GM21381 (cell line): ENCODE data around the gene SLC2A14.
"Not testable (repeated sequence)": the region's sequence is repeated elsewhere in the genome, so short reads cannot be mapped to it uniquely, and the experiment has no call there.

ENCODE experiments used
- ATAC-seq: cut with Tn5 transposase; IDR thresholded peaks from one replicate; pipeline ENCODE4 v1.9.1; 2021; ENCODE audit warnings: mild to moderate bottlenecking, moderate library complexity; ENCODE audit not compliant: unreplicated experiment

The SLC2A14 gene

DNA sequence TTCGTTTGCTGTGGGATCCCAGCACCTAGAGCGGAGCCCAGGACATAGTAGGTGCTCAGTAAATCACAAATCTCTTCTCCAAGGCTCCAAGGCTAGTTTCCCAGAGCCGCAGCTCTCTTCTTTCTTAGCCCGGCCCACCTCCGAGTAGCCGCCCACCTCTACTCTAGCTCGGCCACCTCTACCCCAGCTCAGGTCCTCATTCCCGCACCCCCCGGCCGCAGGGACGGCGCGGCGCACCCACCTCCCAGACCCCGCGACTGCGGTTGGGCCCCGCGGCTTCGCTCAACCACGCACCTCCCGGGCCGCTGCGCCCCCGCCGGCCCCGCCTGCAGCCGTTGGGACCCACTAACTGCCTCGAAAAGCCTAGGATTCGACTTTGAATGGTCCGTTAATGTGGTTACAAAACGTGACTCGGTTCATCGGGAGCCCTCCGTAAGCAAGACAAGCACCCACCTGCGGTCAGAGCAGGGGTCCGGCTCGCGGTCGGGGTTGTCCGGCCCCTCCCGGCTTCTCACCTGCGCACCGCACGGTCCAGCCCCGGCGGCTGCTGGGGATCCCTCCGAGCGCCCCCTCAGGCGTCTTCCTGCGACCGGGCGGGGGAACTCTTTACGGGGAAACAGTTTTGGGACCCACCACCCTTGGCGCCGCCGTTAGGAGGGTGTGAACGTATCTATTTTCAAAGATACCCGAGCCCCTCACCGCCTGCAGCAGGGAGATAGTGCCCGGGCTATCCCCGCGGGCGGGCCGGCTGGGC is at the start of gene SLC2A14:
Gene SLC2A14 (minus strand): TSS at position 350 of the 754 bp plus-strand sequence. CDS start 3,035 bp downstream, outside the sequence.
- no peak for ATAC-seq

DNA sequence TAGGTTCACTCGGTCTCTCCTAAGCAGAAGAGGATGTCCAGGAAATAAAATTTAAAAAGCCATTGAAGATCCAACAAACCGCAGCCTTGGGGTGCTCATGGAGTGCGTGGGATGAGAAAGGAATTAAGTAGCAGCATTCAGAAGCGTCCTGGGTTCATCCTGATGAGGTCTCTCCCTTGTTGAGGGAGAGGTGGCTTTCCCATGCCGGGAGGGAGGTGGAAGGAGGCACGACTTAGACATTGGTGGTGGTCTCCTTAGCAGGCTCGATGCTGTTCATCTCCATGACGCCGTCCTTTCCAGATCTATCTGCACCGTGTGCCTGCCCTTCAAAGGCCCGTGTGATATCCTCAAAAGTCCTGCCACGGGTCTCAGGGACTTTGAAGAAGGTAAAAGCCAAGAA is 48.5 kb upstream of the SLC2A14 start:
- ATAC-seq = not testable (repeated sequence)

GRCh38 chr12:7918268-7918590 is 45.5 kb upstream of the SLC2A14 start:
- not testable (repeated sequence) for ATAC-seq

DNA sequence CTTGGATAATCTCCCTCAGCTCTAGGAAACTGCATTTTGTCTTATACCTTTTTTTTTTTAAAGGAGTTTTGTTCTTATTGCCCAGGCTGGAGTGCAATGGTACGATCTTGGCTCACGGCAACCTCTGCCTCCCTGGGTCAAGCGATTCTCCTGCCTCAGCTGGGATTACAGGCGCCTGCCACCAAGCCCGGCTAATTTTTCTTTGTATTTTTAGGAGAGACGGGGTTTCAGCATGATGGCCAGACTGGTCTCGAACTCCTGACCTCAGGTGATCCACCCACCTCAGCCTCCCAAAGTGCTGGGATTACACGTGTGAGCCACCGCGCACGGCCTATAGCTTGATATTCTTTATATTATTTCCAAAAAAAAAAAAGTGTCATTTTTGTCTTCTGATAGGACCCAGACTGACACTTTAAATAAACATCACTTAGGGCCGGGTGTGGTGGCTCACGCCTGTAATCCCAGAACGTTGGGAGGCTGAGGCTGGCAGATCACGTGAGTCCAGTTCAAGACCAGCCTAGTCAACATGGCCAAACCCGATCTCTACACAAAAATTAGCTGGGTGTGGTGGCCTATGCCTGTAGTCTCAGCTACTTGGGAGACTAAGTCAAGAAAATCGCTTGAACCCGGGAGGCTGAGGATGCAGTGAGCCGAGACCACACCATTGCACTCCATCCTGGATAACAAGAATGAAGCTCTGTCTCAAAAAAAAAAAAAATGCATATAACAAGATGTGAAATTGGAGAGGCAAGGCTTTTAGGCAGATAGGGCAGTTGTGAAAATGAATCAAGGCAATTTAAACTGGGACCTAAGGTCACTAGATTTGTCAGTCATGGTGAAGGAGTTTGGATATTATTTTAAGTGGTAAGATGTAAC is 44.9 kb upstream of the SLC2A14 start:
- no peak for ATAC-seq

DNA sequence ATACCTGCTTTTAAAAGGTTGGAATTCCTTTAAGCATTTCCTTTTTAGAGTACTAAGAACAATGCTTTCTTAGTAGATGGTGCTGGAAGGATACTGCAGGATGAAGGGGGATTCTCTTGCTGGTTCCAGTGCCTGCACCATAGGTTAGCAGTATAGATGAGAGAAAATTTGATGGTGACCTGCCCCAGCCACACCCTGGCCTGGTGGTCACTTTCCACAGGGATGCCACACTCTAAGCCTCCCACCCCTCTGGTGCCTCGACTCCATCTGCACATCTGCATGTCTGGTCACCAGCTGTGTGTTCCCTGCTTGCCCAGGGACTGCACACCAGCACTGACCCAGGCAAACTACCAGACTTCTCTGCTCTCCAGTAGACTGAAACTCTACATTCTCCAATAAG is 44.2 kb upstream of the SLC2A14 start:
- no peak for ATAC-seq

DNA sequence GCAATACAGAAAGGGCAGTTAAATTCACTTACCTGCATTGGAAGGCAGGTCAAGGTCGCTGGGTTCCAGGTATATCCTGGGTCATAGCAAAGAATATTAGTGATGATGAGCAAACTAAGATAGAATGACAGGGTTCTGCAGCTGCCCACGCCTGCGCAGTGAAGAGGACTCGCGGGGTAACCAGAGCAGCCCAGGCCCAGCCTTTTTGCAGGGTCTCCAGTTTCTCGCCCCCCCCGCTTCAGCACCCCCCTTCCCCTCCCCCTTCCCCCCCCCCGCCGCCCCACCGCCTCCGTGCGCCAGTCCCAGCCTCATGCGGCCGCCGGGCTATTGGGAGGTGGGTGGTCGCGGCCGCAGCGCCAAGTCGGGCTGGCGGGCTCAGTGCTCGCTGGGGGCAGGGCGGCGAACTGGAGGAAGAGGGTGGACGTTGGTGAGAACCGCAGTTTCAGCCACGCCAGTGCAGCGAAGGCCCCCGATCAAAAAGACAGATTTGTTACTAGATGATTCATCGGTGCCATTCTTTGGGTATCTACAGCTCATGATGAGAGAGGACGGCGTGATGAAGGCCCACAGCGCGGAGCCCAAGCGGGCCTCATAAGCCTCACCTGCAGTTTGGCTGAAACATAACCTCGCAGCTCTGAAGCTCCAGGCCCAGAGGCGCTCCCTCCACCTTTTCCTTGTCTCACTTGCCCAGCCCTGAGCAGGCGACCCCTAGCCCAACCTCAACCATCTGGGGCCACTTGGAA is 43.1 kb upstream of the SLC2A14 start:
- no peak for ATAC-seq

- not testable (repeated sequence) for ATAC-seq
These were observed 37.4 kb upstream of the SLC2A14 start for GRCh38 chr12:7910106-7910505.

- ATAC-seq = no peak
These were observed 34.3 kb upstream of the SLC2A14 start for GRCh38 chr12:7907009-7907408.

DNA sequence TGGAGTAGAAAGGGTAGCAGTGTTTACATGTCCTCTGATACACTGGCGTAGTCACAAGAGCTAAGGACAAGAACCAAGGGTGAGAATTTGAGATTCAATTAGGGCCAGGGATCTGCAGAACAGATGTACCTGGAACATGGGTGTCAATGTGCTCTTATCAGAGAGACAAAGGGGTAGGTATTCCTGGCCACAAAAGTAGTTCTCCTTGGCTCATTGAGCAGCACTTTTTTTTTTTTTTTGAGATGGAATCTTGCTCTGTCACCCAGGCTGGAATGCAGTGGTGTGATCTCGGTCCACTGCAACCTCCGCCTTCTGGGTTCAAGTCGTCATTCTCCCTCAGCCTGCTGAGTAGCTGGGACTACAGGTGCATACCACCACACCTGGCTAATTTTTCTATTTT is 33.6 kb upstream of the SLC2A14 start:
- ATAC-seq = not testable (repeated sequence)

GRCh38 chr12:7905600-7906125 is 32.9 kb upstream of the SLC2A14 start:
- ATAC-seq = not testable (repeated sequence)

GRCh38 chr12:7905071-7905470 is 32.4 kb upstream of the SLC2A14 start:
- ATAC-seq = no peak

DNA sequence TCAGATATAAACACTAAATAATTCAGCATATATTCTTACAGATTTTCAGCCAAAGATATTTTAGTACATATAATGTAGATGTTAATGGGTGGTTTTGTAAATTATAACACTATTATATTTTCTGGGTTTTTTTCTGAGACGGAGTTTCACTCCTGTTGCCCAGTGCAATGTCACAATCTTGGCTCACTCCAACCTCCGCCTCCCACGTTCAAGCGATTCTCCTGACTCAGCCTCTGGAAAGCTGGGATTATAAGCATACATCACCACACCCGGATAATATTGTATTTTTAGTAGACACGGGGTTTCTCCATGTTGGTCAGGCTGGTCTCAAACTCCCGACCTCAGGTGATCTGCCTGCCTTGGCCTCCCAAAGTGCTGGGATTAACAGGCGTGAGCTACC is 29.7 kb upstream of the SLC2A14 start:
- ATAC-seq = not testable (repeated sequence)

GRCh38 chr12:7899755-7900154 is 27.0 kb upstream of the SLC2A14 start:
- no peak for ATAC-seq

GRCh38 chr12:7896726-7897125 is 24.0 kb upstream of the SLC2A14 start:
- not testable (repeated sequence) for ATAC-seq

DNA sequence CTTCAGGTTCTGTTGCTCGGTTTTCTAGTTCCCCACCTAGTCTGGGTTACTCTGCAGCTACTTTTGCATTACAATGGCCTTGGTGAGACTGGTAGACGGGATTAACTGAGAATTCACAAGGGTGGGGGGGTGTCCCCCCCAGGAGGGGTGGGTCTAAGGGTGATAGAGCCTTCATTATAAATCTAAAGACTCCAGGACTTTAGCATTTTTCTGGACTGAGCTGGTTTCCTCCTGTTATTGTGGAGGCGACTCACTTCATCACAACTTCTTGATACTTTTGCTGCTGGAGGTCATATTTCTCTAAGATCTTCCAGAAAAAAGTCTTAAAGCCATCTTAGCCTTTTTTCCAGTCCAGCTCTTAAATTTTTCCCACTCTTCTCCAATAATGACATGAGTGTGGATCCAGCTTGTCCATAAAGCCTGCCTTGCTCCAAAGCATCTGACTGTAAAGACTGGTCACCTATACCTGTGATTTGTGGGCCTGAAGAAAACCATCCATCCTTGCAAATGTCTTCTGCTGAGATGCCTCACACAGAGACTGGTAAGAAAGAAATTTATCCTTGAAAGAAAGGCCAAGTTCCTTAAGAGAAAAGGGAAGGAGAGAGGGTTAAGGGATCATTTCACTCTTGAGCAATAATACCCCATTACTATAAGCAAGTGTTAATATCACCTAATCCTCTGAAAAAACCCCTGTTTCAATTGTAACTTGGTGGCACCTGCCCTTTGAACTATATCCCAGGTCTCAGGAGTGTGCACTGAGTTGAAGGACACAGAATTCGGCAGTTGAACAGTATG is 19.7 kb upstream of the SLC2A14 start:
- no peak for ATAC-seq

- ATAC-seq = no peak
These were observed 12.0 kb upstream of the SLC2A14 start for GRCh38 chr12:7884689-7885088.

GRCh38 chr12:7881736-7882120 is 9.0 kb upstream of the SLC2A14 start:
- ATAC-seq = not testable (repeated sequence)

DNA sequence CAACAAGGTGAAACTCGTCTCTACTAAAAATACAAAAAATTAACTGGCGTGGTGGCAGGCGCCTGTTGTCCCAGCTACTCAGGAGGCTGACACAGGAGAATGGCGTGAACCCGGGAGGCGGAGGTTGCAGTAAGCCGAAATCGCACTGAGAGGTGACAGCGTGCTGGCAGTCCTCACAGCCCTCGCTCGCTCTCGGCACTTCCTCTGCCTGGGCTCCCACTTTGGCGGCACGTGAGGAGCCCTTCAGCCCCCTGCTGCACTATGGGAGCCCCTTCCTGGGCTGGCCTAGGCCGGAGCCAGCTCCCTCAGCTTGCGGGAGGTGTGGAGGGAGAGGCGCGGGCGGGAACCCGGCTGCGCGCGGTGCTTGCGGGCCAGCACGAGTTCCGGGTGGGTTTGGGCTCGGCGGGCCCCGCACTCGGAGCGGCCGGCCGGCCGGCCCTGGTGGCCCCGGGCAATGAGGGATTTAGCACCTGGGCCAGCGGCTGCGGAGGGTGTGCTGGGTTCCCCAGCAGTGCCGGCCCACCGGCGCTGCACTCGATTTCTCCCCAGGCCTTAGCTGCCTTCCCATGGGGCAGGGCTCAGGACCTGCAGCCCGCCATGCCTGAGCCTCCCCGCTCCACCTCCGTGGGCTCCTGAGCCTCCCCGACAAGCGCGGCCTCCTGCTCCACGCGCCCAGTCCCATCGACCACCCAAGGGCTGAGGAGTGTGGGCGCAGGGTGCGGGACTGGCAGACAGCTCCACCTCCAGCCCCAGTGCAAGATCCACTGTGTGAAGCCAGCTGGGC is 8.4 kb upstream of the SLC2A14 start:
- ATAC-seq = not testable (repeated sequence)

DNA sequence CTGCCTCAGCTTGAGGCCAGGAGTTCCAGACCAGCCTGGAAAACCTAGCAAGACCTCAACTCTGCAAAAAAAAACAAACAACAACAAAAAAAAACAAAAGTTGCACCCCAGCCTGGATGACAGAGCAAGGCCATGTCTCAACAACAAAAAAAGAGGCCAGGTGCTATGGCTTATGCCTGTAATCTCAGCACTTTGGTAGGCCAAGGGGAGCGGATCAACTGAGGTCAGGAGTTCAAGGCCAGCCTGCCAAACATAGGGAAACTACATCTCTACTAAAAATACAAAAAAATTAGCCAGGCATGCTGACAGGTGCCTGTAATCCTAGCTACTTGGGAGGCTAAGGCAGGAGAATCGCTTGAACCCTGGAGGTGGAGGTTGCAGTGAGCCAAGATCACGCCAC is 6.5 kb upstream of the SLC2A14 start:
- no peak for ATAC-seq

DNA sequence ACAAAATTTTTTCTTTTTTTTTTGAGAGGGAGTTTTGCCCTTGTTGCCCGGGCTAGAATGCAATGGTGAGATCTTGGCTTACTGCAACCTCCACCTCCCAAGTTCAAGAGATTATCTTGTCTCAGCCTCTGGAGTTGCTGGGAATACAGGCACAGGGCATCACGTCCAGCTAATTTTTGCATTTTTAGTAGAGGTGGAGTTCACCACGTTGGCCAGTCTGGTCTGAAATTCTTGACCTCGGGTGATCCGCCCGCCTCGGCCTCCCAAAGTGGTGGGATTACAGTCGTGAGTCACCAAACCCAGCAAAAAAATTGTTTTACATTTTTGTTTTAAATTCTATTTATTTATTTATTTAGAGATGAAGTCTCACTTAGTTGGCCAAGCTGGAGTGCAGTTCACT is 4.7 kb upstream of the SLC2A14 start:
- no peak for ATAC-seq
